ENCODE data around the gene SYCP3. TPM values are rescaled to one million over a fixed set of nuclear protein-coding genes. Genes with fewer than 3 reads are reported as not detected.

SYCP3 gene
- 1.1 TPM for polyA plus RNA-seq (2013, experiment 1 of 2; ENCODE audit: insufficient read length)
- 0.24 TPM for polyA plus RNA-seq (2013, experiment 2 of 2; ENCODE audit: insufficient read length)

DNA sequence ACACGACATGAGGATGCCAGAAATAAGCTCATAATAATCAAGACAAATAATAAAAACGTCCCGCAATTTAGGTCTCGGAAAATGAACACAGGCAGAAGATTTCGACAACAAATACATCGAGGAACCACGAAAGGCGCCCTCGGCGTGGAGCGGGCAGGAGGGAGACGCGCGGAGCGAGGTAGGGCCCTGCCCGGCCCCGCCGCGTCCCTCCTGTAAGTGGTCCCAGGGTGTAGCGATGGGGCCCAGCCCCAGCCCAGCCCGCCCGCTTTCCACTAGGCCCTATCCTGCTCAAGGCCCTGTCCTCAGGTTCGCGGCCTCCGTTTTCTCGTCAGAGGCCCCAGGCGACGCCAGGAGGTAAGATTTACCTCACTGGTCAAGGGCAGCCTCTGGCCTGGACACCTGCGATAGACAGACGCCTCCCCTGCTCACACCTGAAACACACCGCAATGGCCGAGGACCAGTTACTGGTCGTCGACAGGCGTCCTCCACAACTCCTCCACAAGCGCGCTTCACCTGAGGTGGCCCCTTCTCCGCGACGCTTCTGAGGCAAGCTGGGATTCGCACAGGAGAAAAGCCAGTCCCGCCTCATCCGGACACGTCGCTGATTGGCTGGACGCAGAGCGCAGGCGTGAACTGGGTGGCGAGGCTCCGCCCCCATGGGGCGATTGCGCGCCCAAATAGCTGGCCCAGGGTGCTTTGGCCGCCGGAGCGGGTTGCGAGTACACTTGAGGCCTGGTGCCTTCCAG, at the start of gene SYCP3:
Gene SYCP3, minus strand, starts transcription at position 543 of the 746 bp plus-strand sequence. CDS start 1,527 bp downstream, outside the sequence.
- DNase-seq, result no peak

DNA sequence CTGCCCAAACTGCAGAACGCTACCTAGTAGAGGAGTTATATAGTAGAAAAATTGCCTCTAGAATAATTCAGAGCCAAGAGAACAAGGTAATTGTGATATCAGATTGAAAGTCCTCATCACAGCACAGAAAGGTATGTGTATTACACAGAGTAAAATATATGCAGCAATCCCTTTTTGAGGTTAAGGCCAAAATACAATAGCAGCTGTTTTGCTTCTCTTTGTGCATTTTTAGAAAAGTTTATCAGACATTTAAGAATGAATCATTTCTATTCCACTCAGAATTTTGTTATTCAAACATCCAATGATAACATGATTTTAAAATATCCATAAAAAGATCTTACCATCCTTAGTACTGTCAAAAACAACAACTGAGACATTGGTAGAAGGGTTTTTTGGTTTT, 46.4 kb upstream of the SYCP3 start:
- no peak for DNase-seq

DNA sequence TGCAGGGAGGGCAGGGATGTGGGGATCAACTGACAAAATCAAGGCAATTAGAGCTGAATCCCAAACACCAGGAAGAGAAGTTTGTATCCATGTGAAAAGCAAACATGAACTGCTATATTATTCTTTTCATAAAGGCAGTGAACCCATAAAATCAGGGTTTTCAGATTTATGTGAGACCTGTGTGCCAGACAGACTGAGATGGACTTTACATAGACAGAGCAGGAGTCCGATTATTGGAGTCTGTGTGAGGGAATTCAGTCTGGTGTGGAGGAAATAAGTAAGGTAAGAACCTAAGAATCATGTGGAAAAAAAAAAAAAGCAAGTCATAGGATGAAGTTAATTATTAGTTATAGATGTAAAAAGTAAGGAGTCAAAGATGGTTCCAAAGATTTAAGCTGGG, 45.1 kb upstream of the SYCP3 start:
- DNase-seq, result no peak

DNA sequence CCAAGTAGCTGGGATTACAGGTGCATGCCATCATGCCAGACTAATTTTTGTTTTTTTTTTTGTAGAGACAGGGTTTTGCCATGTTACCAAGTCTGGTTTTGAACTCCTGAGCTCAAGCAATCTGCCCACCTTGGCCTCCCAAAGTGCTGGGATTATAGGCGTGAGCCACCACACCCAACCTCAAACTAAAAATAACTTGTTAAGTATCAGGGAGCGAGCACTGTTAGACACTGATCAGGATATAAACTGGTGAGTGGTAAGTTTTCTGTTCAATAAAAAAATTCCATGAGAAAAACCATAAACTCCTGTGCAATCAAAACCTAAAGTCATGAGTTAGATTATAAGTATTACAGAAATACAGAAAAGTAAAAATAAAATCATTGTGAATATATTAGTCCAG, 44.6 kb upstream of the SYCP3 start:
- DNase-seq, result no peak

DNA sequence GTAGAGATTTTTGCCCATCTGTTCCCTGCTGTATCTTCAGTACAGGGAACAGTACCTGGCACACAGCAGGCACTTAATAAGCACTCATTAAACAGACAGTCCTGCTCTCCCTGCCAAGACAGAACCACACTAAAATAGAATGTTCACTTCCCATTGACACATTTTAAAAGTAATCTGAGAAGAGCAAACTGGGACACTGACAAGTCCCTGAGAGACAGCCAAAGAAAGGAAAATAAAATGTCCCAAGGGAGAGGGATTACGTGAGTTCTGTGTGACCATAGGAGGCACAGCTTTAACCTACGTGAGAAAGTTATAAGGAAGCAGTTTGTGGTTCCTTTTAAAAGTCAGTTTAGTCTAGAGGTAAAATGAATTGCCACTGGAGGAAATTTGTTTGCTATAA, 43.9 kb upstream of the SYCP3 start:
- DNase-seq, result peak; percentile 47

DNA sequence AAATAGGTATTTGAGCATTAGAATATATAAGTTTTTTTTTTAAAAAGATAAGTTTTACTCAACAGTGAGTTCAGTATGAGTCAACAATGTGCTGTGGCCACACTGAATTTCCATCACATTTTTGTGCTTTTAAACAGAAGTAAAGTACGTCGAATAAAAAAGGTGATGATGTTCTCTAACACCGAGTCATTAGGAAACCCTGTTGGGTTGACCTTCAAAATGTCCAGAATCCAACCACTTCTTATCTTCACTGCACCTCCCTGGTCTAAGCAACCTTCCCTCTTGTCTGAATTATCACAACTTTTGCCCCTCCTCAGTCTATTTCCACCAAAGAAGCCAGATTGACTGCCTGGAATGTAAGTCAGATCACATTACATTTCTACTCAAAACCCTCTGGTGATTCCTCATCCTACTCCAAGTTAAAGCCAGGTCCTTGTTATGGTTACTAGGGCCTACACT, 43.0 kb upstream of the SYCP3 start:
- DNase-seq, result peak; percentile 41

DNA sequence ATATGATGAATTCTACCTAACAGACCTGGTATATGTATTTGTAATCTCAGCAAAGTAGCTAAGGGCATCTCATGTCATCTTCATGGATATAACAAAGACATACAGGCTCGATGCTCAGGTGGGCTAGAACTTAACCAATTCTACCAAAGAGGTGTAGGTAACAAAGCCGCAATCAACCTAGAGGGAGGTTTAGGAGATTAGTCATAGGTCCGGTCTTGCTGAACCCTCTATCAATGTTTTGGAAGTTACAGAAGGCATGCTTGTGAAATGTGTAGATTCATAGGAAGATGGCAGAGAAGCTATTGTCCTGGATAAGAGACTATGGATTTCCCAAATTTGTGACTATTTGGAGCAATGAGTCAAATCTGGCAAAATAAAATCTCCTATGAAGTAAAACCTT, 42.6 kb upstream of the SYCP3 start:
- DNase-seq, result no peak

DNA sequence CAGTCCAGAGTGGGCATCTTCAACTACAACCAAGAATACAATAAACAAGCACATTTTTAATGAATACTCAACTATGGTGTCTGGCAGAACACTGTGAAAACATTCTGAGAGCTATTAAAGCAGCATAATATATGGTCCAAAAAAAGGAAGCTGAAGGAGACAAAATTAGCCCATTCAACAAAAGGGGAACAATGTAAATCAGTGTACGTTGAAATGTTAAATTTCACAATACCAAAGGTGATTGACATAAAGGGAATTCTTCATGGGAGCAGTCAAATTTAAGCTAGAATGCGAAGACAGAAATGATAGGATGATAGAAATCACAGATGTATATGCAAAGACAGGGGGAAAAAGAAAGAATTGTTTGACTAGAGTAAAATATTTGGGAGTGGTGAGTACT, 41.3 kb upstream of the SYCP3 start:
- DNase-seq, result no peak

DNA sequence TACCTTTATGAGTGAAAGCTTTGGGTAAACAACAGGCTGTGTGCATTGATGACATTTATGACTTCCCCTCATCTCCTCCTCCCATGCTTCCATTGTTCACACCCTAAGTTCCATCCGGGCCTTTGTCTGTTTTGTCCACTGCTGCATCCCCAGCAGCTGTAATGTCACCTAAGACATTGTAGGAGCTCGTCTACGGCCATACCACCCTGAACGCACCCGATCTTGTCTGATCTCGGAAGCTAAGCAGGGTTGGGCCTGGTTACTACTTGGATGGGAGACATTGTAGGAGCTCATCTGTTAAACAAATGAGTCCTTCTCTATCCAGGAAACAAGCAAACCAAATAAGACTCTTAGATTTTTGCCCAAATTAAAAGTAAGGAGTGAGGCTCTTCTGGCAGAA, 40.4 kb upstream of the SYCP3 start:
- DNase-seq, result no peak

DNA sequence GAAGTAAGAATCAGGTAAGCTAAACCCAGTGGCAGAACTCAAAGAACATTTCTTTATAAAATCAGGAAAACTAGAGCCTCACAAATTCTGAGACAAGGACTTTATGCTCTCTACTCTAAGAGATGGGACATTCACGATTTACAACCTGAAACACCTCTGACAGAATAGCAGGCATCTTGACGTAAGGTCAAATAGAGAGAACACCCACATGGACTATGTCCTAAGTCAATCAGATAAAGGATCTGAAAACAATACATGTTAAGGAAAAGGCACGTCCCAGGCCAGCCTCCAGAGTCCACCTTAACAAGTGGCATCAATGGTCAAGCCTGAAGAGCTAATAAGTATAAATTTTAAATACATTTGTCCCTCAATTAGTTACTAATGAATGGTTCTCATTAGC, 39.9 kb upstream of the SYCP3 start:
- no peak for DNase-seq

DNA sequence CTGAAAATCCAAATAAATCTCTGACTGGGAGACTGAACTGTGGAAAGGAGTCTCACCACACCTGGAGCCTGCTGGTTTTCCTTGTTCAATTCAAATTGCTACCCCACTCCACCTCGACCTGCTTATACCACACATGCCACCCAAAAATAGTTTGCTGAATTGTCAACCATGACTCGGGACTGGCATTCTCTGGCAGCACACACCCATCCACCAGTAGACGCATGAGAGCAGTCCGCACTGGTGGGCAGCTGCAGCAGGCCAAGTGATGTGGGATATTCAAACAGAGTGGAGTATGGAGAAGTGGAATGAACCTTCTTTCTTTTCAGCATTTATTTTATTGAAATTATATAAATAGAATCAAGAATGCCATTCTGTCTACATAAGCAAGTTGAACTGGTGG, 38.7 kb upstream of the SYCP3 start:
- no peak for DNase-seq

DNA sequence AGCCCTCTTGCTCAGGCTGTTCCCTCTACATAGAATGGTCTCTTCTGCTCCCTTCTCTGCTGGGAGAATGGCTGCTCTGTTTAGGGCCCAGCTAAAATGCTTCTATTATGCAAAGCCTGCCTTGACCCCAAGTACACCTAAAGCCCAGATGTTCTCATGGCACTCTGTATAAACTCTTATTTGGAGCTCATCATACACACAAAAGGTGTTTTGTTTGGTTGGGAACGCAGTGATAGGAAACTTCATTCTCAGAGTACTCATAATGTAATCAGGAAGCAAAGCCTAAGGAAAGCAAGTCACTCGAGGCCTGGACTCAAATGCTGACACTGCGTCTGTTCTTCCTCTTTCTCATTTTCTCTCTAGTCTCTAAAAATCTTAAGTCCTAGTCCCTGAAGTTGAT, 38.2 kb upstream of the SYCP3 start:
- DNase-seq, result no peak

DNA sequence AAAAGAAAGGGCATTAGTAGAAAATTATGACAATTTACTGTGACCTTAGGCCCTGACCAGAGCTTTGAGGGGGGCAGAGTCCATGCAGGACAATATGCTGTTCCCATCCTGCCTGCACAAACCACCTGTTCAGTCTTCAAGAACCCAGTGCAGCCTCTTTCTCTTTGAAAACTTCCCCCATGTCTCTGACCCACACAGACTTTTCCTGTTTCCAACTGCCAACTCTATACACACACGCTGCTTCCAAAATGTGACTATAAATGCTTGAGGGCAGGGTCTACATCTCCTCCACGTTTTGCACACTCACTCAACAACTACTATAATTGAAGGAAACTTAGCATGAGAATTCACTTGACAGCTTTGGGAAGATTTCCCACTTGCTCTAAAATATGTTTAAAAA, 36.6 kb upstream of the SYCP3 start:
- no peak for DNase-seq

DNA sequence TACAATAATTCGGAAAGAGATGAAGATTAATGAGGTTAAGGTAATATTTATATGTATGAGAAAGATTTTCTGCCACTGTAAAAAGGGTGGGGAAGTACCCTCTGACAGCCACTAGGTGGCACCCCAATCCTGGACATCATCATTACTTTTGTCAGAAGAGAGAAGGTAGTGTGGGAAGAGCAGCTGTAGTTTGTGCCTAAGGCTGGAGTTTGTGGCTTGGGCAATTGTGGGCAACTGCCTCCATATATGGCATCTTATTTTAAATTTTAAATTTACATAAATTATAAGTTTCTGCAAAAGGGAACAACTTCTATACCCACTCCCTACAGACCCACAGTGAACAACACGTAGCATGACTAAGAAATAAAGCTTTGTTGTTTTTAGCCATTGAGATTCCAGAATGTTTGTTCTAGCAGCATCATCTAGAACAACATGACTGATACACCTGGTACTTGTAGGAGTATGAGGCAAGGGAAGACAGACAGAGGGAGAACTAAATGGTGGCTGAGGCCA, 34.4 kb upstream of the SYCP3 start:
- DNase-seq, result peak; percentile 61

DNA sequence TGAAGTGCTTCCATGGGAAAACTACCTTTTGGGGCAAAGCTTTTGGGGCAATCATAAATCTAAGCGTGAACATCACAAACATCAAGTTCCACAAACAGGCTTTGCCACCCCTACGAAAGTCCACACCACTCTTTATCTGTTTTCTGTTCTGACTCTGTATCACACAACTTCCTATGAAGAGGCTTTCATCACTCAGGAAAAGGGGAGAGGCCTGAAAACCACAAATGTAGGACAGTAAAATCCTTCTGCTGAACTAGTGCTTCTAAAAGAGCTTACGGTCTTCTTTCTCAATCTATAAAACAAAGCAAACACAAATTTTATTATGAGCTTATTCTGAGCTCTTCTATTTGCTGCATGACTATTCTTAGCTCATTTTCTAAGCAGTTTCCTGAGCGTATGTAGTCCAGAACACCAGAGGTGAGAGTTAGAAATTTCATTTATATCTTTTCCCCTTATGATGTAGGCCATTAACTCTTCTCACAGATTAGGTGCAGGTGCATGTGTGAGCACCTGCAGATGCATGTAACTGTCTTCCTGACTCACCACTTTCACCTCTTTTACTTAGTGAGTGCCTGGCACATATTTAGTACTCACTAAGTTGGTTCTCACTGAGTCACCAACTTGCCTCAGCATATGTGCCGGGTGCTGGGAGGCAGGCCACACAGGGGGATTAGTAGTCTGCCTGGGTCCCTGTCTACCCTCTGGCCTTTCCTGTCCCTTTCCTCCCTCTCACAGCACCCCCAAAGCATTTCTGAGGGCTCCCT, 32.9 kb upstream of the SYCP3 start:
- DNase-seq, result no peak

DNA sequence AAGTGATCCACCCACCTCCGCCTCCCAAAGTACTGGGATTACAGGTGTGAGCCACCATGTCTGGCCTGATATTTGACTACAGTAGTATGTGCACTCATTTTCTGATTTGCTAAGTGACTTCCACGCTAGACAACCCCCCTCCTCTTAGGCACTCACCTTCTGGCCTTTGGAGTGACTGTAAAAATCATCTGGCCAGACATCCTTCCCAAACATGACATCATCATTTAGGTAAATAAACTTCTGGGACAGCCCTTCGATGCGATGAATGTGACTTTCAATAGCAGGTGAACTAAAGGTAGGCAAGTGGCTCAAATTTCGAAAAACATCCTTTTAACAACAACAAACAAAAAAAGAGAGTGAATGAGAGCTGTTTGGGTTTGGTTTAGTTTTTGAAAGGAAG, 30.6 kb upstream of the SYCP3 start:
- no peak for DNase-seq

DNA sequence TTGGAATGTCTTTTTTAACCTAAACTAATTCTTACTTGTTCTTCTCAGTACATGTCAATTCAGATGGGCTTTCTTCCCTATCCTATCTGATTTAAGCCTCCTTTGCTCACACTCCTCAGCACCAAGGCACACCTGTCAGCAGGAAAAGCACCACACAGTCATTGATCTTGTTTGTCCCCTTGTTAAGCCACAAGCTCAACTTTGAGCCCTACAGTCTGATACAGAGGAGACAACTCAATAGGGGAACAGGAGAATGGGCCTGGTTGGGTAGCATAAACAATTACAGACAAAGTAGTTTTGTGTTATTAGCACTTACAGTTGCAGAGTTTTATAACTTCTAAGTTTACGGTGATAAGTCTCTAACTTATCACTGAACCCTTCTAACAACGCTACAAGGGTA, 29.5 kb upstream of the SYCP3 start:
- no peak for DNase-seq

DNA sequence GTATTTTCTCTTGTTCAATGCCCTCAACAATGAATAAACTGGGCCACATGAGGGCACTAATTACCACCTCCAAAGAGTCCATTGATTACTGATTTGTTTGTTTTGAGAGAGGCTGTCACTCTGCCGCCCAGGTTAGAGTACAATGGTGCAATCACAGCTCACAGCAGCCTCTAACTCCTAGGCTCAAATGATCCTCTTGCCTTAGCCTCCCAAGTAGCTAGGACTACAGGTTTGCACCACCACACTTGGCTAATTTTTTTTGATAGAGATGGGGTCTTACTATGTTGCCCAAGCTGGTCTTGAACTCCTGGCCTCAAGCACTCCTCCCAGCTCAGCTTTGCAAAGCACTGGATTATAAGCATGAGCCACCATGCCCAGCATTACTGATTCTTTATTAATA, 28.3 kb upstream of the SYCP3 start:
- DNase-seq, result no peak

DNA sequence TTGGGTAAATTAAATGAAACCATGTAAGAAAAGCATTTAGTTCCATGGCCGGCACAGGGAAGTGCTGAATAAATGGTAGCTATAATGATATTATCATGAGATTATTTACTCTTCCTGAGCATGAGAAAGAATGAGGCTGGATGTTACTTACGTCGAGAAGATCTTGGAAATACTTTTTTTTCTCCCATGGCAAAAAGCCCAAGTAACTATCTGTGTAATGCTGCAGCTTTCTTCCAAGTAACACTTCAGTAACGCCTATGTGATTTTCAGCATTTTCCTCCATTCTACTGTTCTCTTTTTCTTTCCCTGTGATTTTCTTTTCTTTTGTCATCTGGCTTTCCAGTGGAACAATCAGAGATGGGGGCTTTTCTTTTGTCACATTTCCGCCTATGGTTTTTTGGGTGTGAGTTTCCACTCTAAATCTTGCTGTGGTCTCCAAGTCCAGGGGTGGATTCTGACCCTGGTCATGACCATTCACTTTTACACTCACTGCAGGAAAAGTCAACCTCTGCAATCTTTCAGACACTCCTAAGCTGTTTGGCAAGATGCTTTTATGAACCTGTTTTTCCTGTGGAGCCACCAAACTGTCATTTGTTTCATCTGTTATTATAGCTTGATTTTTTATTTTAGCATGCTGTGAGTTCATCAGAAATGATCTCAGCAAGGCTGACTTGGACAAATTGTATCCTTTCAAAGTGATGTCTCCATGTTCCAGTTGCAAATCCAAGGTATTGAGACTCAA, 25.0 kb upstream of the SYCP3 start:
- DNase-seq, result no peak

DNA sequence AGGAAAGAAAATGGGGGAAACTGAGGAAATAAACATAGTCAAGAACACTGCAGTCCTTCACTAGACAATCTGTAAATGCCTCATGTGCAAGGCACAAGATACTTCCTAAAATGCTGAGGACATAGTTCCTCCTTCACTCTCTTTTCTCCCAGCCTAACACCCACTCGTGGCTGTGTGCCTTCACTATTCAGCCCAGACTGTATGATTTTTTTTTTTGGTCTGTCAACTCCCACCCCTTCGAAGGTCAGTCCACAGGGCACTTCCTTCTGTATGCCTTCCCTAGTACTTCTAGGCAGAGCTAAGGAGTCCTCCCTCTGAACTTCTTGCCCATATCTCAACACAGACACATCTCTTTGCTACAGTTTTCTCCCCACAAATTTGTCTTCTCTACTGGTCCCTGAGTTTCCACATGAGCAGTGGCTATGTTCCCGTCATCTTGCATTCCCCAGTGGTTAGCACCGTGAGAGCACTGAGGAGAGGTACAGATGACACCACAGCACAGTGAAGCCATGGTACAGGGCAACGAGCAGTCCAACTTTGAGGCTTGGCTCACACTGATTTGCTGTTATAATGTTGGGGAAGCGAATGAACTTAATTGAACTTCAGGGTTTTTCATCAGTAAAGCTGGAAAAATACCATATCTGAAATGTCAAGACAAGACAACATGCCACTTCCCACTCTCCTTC, 24.1 kb upstream of the SYCP3 start:
- no peak for DNase-seq

DNA sequence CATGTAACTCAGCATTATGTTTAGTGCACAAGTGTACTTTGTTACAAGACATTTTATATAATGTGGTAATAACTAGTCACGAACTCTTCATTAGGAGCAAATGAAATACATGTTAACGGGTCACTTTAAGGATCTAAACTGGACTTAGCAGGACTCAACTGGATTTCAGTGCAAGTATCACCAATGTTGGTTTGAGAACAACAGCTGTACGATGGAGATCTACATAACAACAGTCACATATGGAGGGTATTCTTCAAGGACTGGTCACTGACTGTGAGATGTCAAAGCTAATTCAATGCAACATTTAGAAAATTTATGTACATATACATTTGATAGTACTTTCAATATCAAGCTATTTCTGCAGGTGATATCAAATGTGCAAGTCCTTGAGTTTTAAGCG, 22.5 kb upstream of the SYCP3 start:
- DNase-seq, result no peak

DNA sequence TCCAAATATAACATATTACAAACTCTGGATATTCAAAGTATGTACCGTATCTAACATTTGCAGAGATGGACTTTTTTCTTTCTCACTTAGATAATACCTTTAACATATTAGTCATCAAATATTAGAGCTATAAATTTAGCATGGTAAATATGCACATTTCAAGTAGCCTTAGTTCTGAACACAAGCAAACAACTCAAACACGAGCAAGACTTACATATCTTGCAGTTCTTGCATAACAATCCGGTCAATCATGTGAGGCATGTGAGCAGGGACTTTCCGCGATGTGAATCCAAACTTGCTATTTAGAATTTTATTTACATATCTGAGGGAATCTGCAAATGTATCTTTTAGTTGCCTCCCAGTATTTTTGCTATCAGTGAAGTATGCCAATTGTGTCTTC, 22.1 kb upstream of the SYCP3 start:
- DNase-seq, result no peak
